Measurements from ENCODE around the gene GGT1. TPM values are rescaled to one million over a fixed set of nuclear protein-coding genes. Genes with fewer than 3 reads are reported as not detected.
"Not testable (repeated sequence)": the region's sequence is repeated elsewhere in the genome, so short reads cannot be mapped to it uniquely, and the experiment has no call there.

GGT1 gene
- total RNA-seq, 1 donor from 2014 or later, result 7.7 TPM

- TF ChIP-seq EZH2phosphoT487 (IDR thresholded peaks at IDR 0.05), result no peak
- no peak for TF ChIP-seq CTCF (IDR thresholded peaks at IDR 0.05)
- TF ChIP-seq EZH2 (IDR thresholded peaks at IDR 0.05), result no peak
- H3K27me3 ChIP-seq, result no peaks in the 10 kb centered on the region
- no peak for DNase-seq (ENCODE audit: low spot score)
- Mint-ChIP-seq H3K36me3 (peaks cover 2% of the 10 kb centered on the region), H3K4me3 (peak overlapping the region; percentile 57), H3K4me1 (peaks cover 12% of the 10 kb centered on the region), H3K27ac (no peak overlapping the region), H3K27me3 (ENCODE audit: insufficient read depth, low read depth) (peaks cover 5% of the 10 kb centered on the region), H3K9me3 (no peaks in the 10 kb centered on the region)
- no peak overlapping the region for H3K27ac ChIP-seq
- H4K20me1 ChIP-seq (ENCODE audit: low read depth), result no peaks in the 10 kb centered on the region
- H3K79me2 ChIP-seq (ENCODE audit: low read depth), result no peaks in the 10 kb centered on the region
- H3K9ac ChIP-seq, result no peak overlapping the region
- H3F3A ChIP-seq (ENCODE audit: low read depth), result peaks cover 4% of the 10 kb centered on the region
- no peak overlapping the region for H3K4me3 ChIP-seq
- H3K4me2 ChIP-seq, result no peak overlapping the region
- no peaks in the 10 kb centered on the region for H3K36me3 ChIP-seq
- H3K9me3 ChIP-seq (ENCODE audit: low read depth), result no peaks in the 10 kb centered on the region
- no peak overlapping the region for H2AFZ ChIP-seq (replicated peaks)
- peaks cover 8% of the 10 kb centered on the region for H3K4me1 ChIP-seq
Observed at GRCh38 chr22:24591286-24591830, 11.6 kb upstream of the GGT1 start.

- H3K9ac ChIP-seq, result peak overlapping the region; percentile 52
- peaks cover 12% of the 10 kb centered on the region for H3K4me1 Mint-ChIP-seq
- H3K27me3 ChIP-seq, result no peaks in the 10 kb centered on the region
- H3K27ac ChIP-seq, result no peak overlapping the region
- H3K36me3 ChIP-seq, result no peaks in the 10 kb centered on the region
- H3K36me3 Mint-ChIP-seq, result peaks cover 2% of the 10 kb centered on the region
- H3K27me3 Mint-ChIP-seq (ENCODE audit: insufficient read depth, low read depth), result peaks cover 7% of the 10 kb centered on the region
- no peaks in the 10 kb centered on the region for H3K9me3 Mint-ChIP-seq
- peak; percentile 42 for DNase-seq (ENCODE audit: low spot score)
- H3K4me2 ChIP-seq, result peak overlapping the region; percentile 93
- no peaks in the 10 kb centered on the region for H3K9me3 ChIP-seq (ENCODE audit: low read depth)
- TF ChIP-seq CTCF (IDR thresholded peaks at IDR 0.05) (no peak), EZH2phosphoT487 (IDR thresholded peaks at IDR 0.05) (no peak), EZH2 (IDR thresholded peaks at IDR 0.05) (no peak)
- peak overlapping the region; percentile 74 for H3K4me3 ChIP-seq
- H3K79me2 ChIP-seq (ENCODE audit: low read depth), result no peaks in the 10 kb centered on the region
- H4K20me1 ChIP-seq (ENCODE audit: low read depth), result no peaks in the 10 kb centered on the region
- H2AFZ ChIP-seq (replicated peaks), result peak overlapping the region; percentile 90
- H3F3A ChIP-seq (ENCODE audit: low read depth), result peaks cover 4% of the 10 kb centered on the region
- H3K27ac Mint-ChIP-seq, result peak overlapping the region; percentile 96
- H3K4me1 ChIP-seq, result peaks cover 8% of the 10 kb centered on the region
- peak overlapping the region; percentile 96 for H3K4me3 Mint-ChIP-seq
Observed at GRCh38 chr22:24592058-24592850, 10.7 kb upstream of the GGT1 start.

GRCh38 chr22:24592851-24593558, 10.0 kb upstream of the GGT1 start, which contains the start of gene LRRC75B:
Gene LRRC75B, minus strand, starts transcription at chr22:24593073. Its CDS starts 34 bp downstream, at chr22:24593039.
- H3K27ac ChIP-seq, result no peak within 1 kb of the TSS
- no peaks in the 10 kb centered on the region for H3K36me3 ChIP-seq
- peak; percentile 90 for DNase-seq (ENCODE audit: low spot score)
- H3K9me3 ChIP-seq (ENCODE audit: low read depth), result no peaks in the 10 kb centered on the region
- Mint-ChIP-seq H3K4me3 (peak within 1 kb of the TSS; percentile 96), H3K36me3 (peaks cover 2% of the 10 kb centered on the region), H3K9me3 (no peaks in the 10 kb centered on the region), H3K27me3 (ENCODE audit: insufficient read depth, low read depth) (peaks cover 7% of the 10 kb centered on the region), H3K27ac (peak within 1 kb of the TSS; percentile 96), H3K4me1 (peaks cover 12% of the 10 kb centered on the region)
- H2AFZ ChIP-seq (replicated peaks), result peak within 1 kb of the TSS; percentile 90
- no peaks in the 10 kb centered on the region for H4K20me1 ChIP-seq (ENCODE audit: low read depth)
- H3K4me1 ChIP-seq, result peaks cover 8% of the 10 kb centered on the region
- no peaks in the 10 kb centered on the region for H3K79me2 ChIP-seq (ENCODE audit: low read depth)
- peak within 1 kb of the TSS; percentile 93 for H3K4me2 ChIP-seq
- TF ChIP-seq CTCF (IDR thresholded peaks at IDR 0.05) (no peak), EZH2 (IDR thresholded peaks at IDR 0.05) (no peak), EZH2phosphoT487 (IDR thresholded peaks at IDR 0.05) (no peak)
- H3F3A ChIP-seq (ENCODE audit: low read depth), result peaks cover 4% of the 10 kb centered on the region
- peak within 1 kb of the TSS; percentile 52 for H3K9ac ChIP-seq
- H3K4me3 ChIP-seq, result peak within 1 kb of the TSS; percentile 74
- no peaks in the 10 kb centered on the region for H3K27me3 ChIP-seq

- H3K27ac Mint-ChIP-seq, result peak overlapping the region; percentile 82
- H3K36me3 ChIP-seq; H3K27me3 Mint-ChIP-seq (ENCODE audit: insufficient read depth, low read depth); H3K9me3 Mint-ChIP-seq; H3K4me1 ChIP-seq; H3F3A ChIP-seq (ENCODE audit: low read depth); H3K27ac ChIP-seq; H3K9me3 ChIP-seq (ENCODE audit: low read depth); DNase-seq (ENCODE audit: low spot score); H3K9ac ChIP-seq; H3K79me2 ChIP-seq (ENCODE audit: low read depth); H2AFZ ChIP-seq (replicated peaks); H4K20me1 ChIP-seq (ENCODE audit: low read depth); H3K36me3 Mint-ChIP-seq; H3K27me3 ChIP-seq: not testable (repeated sequence)
- H3K4me1 Mint-ChIP-seq, result peaks cover 12% of the 10 kb centered on the region
- Histone ChIP-seq H3K4me3 (peak overlapping the region; percentile 74), H3K4me2 (peak overlapping the region; percentile 93)
- H3K4me3 Mint-ChIP-seq, result peak overlapping the region; percentile 88
Observed at GRCh38 chr22:24593559-24593835, 9.5 kb upstream of the GGT1 start.
